ENCODE data around the gene CTNNA2. TPM values are rescaled to one million over a fixed set of nuclear protein-coding genes. Genes with fewer than 3 reads are reported as not detected.
A peak's percentile ranks its signal among the peaks of the same experiment; 100 is the strongest.

CTNNA2 gene
- polyA plus RNA-seq (2012; ENCODE audit: insufficient read depth, insufficient read length) = not detected

DNA sequence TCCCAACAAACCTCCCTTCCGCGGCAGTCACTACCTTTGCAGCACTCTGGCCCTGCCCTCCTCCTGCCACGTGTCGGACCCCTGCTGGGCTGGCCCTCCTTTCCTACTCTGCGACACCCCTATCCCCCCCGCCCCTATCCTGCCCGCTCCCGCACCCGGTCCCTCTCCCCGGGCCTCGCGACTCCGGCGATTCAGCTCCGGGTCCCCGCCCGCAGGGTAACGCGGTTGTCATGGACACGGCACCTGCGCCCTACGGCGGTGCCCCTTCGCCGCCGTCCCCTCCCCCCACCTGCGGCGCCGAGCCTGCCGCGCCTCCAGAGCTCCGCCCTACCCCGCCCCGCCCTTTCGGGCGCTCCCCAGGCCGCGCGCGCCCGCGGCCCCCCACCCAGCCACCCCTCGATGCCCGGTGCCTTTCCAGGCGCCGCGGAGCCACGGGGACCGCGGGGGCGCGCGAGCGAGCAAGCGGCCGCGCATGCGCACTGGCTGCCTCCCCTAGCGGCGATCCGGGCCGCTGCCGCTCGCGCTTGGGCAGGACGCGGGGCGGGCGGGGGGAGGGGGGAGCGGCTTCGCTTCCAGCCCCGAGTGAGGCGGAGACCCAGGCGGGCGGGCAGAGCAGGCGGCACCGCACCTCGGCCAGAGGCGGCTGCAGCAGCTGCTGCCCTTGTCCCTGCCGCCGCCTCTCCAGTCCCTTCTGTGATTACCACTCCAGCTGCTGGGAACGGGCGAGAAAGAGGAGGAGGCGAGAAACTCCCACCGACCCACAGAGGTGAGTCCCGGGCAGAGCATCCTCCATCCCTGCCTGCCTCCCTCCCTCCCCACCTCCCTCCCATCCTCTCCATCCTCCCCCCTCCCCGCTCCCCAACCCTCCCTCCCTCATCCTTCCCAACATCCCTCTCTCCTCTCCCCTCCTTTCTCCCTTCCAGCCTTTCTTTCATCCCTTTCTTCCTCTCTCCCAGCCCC is at the start of gene CTNNA2:
Gene CTNNA2 (plus strand): TSS at position 610 of the 960 bp plus-strand sequence.
- peak within 1 kb of the TSS; percentile 37 for H3K4me3 ChIP-seq (ENCODE audit: low read length)
- DNase-seq (ENCODE audit: low read depth, low spot score) = peak; percentile 67

DNA sequence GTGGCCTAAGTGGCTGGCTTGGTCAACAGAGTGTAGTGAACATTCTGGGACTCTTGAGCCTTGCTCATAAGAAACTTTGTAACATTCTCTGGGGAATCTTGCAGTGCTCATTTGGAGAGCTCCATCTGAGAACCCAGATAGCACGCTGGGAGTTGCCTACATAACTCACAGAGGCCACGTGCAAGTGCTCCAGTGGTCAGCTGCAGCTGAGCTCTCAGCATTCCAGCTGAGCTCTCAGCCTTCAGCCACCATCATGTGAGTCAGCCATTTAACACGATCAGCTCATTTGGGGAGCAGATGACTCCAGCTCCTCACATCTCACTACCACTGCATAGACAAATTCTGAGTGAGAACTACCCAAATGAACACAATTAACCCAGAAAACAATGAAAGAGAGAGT is 25.5 kb upstream of the CTNNA2 start:
- no peak for DNase-seq (ENCODE audit: low read depth, low spot score)
- H3K4me3 ChIP-seq (ENCODE audit: low read length) = no peak overlapping the region

DNA sequence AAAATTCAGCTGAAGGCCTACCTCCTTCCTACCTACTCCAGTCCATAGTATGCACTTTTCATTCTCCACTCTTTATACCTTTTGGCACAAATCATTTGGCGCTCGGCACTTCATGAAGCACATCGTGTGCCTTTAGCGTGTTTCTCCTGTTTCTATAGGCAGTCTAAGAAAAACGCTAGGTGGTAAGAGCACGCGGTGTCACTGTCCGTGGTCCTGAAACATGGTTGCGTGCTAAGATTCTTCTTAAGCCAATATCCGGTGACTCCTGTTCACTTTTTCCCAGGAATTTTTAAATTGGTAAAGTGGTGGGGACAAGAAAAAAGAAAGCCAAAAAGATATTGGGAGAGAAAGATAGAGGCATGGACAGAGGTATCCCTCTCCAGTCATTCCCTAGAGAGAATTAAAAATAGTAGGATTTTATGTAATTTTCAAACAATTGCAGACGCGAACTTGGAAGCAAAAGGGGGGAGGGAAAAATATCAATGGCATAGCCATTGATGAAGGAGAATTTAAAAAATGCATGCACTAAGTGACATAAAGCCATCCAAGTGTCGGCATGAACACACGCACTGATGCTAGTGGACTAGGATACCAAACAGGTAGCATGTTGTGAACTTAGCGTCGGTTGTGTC is 1.4 kb upstream of the CTNNA2 start:
- peak; percentile 74 for DNase-seq (ENCODE audit: low read depth, low spot score)
- H3K4me3 ChIP-seq (ENCODE audit: low read length) = no peak overlapping the region

DNA sequence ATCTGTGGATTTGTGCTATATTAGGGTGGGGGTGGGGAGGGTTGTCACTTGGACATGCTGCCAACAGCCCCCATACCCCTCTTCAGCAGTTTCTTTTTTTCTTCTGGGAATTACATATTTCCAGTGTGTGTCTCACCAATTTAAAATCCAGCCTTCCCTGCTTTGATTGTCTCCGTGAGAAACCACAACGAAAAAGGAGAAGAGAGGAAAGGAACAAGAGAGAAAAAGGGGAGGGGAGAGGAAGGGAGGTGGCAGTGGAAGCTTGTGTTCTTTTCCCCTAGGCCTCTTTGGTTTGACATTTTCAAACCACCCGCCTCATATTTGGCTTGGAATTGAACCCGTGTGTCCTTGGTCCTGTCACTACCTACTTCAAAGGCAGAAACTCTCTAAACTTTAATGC is 860 bp downstream of the CTNNA2 start:
- no peak overlapping the region for H3K4me3 ChIP-seq (ENCODE audit: low read length)
- no peak for DNase-seq (ENCODE audit: low read depth, low spot score)

DNA sequence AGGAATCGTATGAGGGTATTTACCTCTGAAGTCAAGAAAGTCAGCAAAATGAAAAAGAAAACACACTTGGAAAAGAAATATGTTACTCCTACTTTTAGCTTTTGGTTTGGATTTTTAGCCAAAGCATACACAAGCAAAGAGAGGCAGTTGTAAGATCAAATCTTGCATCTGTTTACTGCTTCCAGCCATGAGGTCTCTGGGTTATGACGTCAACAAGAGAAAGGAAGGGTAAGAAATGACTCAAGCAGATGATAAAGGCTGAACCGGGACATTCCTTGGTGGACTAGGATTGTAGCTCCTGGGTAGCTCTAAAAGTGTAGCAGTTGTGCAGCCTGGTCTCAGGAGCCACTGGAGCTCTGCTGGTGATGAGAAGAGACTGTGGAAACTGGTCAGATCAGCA is 16.8 kb downstream of the CTNNA2 start:
- no peak overlapping the region for H3K4me3 ChIP-seq (ENCODE audit: low read length)
- DNase-seq (ENCODE audit: low read depth, low spot score) = no peak

DNA sequence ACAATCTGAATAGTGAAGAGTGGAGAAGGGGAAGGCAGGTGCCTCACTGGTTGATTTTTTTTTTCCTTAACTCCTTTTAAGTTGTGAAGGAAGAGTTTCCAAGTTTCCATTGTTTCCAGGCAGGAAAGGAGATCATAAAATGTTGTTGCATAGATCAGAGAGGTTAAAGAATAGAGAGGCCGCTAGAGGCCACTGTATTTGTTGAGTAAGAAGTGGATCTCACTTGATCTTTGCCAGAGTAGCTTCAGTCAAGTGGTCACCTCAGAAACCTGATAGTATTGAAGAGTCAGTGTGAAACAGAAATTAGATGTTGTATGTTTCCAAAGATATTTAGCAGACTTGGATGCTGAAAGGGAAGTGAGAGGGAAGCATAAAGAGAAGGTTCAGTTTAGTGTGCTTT is 17.6 kb downstream of the CTNNA2 start:
- DNase-seq (ENCODE audit: low read depth, low spot score) = no peak
- H3K4me3 ChIP-seq (ENCODE audit: low read length) = no peak overlapping the region

DNA sequence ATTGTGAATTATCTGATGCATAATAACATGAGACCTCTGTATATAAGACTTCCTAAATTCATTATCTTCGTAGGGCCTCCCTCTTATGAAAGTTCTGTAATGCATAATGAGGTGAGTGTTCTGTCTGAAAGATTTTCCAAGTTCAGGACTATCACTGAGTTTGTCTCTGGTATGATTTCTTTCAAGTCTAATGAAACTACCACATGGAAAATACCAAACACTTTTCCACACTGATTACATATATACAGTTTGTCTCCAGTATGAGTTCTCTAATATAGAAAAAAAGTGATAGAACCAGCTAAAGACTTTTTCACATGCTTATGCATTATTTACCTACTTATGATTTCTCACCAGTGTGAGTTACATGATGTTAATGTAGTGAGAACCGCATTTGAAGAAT is 34.7 kb downstream of the CTNNA2 start:
- H3K4me3 ChIP-seq (ENCODE audit: low read length) = no peak overlapping the region
- no peak for DNase-seq (ENCODE audit: low read depth, low spot score)

DNA sequence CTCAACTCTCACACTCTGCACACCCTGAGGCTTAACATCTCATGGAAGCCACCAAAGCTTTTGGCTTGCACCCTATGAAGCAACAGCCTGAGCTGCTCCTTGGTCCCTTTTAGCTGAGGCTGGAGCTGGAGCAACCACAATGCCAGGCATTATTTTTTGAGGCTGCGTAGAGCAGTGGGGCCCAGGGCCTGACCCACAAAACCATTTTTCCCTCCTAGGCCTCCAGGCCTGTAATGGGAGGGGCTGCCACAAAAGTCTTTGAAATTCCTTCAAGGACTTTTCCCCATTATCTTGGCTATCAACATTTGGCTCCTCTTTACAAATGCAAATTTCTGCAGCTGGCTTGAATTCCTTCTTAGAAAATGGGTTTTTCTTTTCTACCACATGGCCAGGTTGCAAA is 39.8 kb downstream of the CTNNA2 start:
- DNase-seq (ENCODE audit: low read depth, low spot score) = no peak
- H3K4me3 ChIP-seq (ENCODE audit: low read length) = no peak overlapping the region

DNA sequence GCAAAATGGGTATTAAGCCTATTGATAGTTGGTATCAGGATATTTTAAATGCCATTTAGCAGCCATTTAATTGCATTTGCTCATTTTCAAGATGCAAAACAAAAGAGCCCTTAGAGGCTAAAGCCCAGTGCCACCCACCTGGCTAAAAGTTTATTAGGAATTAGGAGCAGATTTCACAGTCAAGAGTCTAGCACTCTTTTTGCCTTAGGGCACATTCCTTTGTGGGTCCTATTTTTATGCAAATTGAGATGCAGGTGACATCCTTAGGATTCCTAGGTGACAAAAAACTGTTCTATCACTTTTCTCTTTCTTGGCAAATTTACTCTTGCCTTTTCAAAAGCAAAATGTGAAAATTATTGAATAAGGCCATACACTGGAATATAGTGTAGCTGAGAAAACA is 42.0 kb downstream of the CTNNA2 start:
- no peak for DNase-seq (ENCODE audit: low read depth, low spot score)
- H3K4me3 ChIP-seq (ENCODE audit: low read length) = no peak overlapping the region

DNA sequence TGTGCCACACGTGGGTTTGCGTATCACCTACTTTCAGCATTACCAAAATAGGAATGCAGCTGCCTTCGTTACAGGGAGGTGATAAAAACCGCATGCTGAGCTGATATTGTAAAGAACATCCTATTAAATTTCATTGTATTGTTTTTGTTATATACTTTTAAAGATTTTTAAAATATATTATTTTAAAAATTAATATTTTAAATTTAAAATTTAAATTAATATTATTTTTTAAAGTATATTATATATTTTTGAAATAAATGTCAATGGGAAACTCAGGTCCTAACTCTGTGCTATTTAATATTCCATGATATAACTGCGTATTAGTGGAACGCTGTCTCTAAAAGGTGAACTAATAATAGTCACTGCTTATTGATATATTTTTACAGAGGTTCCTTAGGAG is 51.2 kb downstream of the CTNNA2 start:
- no peak for DNase-seq (ENCODE audit: low read depth, low spot score)
- no peak overlapping the region for H3K4me3 ChIP-seq (ENCODE audit: low read length)

DNA sequence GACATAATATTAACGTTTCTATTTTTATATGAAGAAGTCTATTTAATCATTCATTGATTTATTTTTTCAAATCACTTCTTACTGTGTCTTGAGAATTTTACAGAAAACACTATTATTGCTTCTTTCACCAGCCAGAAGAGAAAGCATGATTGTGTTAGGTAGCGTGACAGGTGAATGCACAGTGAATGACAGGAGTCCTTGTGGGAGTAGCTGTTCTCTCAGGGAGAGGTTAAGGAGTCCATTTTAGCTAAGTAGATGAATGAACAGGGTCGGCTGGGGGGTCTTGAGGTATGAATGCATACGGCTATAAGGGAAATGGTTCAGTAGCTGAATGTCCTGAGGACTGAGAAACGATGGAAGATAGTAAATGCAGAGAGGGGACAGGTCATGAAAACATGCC is 56.2 kb downstream of the CTNNA2 start:
- DNase-seq (ENCODE audit: low read depth, low spot score) = no peak
- no peak overlapping the region for H3K4me3 ChIP-seq (ENCODE audit: low read length)

DNA sequence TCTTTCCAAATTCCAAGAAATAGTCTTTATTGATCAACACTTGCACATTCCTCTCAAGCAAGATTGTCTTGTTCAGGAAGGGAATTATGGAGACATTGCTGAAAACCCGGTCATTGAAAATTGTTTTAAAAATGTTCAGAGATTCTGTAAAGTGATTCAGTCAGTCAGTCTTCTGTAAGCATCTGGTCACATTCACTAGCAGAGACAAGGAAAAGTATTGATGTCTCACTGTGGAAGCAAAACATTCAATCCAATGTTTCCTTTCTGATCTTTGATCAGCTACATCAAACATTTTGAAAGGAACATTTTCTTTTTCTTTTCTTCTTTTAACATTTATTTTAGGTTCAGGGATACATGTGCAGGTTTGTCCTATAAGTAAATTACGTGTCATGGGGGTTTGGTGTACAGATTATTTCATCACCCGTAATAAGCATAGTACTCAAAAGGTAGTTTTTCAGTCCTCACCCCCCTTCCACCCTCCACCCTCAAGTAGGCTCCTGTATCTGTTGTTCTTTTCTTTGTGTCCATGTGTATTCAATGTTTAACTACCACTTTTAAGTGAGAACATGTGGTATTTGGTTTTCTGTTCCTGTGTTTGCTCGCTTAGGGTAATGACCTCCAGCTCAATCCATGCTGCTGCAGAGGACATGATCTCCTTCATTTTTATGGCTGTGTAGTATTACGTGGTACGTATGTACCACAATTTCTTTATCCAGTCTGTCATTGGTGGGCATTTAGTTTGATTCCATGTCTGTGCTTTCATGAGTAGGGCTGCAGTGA is 61.2 kb downstream of the CTNNA2 start:
- no peak for DNase-seq (ENCODE audit: low read depth, low spot score)
- no peak overlapping the region for H3K4me3 ChIP-seq (ENCODE audit: low read length)

DNA sequence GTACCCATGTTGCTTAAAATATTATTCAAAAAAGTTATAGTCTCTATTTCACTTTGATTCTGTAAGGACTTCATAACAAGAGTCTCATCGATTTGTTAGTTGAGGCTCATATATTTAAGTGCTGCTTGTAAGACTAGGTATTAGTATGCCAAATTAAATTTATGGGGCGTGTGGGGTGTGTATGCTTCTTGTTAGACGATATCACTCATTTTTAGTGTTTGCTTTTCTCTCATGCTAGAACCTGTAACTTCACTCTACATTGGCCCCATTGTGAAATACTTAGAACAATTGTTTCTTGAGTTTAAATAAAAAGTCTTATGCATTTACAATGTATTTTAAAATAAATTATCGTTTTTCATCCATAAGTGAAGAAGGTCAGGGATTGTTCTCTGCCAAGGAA is 63.6 kb downstream of the CTNNA2 start:
- no peak for DNase-seq (ENCODE audit: low read depth, low spot score)
- H3K4me3 ChIP-seq (ENCODE audit: low read length) = no peak overlapping the region

DNA sequence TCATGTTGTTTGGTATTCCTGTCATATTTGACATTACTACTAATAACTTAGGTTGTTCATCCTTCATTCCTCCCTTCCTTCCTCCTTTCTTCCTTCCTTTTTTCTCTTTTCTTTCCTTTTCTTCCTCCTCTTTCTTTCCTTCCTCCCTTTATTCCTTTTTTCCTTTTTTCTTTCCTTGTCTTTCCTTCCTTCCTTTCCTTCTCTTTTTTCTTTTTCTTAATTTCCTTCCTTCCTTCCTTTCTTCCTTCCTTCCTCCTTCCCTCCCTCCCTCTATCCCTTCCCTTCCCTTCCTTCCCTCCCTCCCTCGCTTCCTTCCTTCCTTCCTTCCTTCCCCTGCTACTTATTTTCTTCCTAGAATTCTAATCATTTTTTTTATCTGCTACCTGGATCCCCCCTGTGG is 66.1 kb downstream of the CTNNA2 start:
- no peak for DNase-seq (ENCODE audit: low read depth, low spot score)
- H3K4me3 ChIP-seq (ENCODE audit: low read length) = no peak overlapping the region

DNA sequence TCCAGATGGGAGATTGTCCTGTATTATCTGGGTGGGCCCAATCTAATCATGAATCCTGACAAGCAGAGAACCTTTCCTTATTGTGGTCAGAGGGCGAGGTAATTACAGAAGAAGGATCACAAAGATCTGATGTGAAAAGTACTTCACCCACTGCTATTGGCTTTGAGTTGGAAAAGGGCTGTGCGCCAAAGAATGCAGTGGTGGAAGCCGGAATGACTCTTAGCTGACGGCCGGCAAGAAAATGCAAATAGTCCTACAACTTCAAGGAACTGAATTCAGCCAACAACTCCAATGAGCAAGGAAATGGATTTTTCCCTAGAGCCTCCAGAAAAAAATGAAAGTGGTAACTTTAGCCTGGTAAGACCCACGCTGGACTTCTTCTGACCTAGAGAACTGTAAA is 67.3 kb downstream of the CTNNA2 start:
- no peak for DNase-seq (ENCODE audit: low read depth, low spot score)

DNA sequence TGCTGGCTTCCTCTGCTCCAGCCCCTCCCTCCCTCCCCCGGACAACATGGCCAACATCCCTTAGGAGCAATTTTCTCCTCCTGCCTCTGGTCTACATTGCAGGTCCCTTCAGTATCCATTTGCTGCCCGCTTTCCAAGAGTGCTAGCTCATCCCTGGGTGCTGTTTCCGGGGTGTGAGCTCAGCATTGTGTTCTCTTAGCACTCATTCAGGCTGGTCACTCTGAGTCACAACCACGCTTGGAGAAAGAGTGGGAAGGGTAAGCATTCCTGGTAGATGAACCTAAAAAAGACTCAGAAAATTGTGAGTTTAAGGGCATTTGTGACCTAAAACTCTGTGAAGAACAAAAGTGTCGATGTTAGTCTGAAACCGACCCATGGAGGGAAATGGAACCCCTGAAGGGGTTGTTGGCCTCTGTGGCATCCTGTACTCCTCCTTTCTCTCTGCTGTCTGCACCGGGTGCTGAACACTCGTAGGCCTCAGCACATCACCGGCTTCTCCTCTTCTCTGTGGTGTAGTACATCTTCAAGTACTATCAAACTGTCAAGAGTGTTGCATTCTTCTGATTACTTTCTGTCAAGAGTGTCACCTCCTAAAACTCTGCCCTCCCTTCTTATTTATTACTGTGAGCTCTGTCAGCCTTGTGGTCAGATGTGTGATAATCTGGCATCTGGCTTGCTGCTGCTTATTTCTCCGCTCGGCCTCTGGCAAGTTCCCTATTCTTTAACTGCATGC is 73.0 kb downstream of the CTNNA2 start:
- DNase-seq (ENCODE audit: low read depth, low spot score) = no peak

More for the DNA sequence above, 67.3 kb downstream of the CTNNA2 start:
- no peak overlapping the region for H3K4me3 ChIP-seq (ENCODE audit: low read length)

DNA sequence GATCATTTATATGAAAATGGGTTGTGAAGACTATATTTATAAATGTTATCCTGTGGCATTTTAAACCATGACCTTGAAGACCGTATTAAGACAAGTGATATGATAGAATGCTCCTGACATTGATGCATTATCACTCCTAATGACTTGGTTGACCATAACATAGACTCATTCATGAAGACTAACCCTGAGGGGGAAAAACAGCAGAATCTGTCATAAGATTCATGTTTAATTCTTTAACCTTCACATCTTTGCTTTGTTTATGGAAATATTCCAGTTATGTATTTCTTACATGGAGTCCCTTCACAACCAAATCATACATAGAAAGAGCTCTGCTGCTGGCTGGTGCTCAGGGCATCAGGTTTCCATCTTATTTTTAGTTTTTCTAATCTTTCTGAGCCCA is 78.4 kb downstream of the CTNNA2 start:
- no peak overlapping the region for H3K4me3 ChIP-seq (ENCODE audit: low read length)
- no peak for DNase-seq (ENCODE audit: low read depth, low spot score)

More for the DNA sequence above, 73.0 kb downstream of the CTNNA2 start:
- no peak overlapping the region for H3K4me3 ChIP-seq (ENCODE audit: low read length)

DNA sequence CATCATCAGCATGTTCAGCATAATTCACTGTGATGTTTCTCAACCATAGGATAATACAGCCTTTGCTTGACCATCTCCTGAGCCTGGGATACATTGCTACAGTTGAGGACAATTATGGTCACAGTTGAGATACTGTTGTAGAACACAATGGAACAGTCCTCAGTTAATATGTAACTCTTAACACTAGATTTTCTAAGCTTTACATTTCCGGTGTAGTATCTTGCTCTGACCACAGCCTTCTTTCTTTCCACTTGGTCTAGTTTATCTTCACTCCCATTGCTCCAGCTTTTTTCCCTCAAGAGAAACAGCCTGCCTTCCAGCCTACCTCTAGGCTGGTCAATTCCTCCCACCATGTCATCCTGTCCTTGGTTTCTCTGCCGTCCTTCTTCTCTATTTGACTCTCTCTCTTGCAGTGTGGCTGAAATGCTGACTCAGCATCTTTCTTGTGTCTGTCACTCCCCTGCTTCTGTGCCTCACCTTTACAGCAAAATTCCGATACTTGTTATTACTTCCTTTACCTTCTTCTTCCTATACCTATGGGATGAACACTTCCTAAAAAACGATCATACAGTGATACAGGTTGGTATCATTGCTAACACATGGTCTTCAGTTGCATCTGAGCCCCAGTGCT is 80.5 kb downstream of the CTNNA2 start:
- DNase-seq (ENCODE audit: low read depth, low spot score) = no peak
- H3K4me3 ChIP-seq (ENCODE audit: low read length) = no peak overlapping the region

DNA sequence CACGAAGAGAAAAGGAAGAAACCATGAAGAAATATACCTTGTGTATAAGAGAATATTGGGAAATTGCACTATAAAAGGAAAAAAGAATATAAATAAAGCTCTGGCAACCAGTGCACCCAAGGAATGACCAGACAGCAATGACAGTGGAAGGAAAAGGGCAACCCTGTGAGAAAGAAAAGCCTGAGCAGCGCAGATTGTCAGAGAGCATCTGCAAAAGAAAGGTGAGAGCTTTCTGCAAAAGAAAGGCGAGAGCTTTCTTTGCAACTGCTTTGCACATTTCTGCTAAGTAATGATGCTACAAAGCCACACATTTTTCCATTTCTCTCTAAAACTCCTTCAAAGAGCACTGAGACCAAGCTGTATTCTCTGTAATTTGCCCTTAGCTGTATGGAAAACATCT is 83.6 kb downstream of the CTNNA2 start:
- no peak overlapping the region for H3K4me3 ChIP-seq (ENCODE audit: low read length)
- DNase-seq (ENCODE audit: low read depth, low spot score) = no peak

Data from Jurkat, Clone E6-1 (cell line).